ENCODE data around the gene ENPEP. TPM values are rescaled to one million over a fixed set of nuclear protein-coding genes. Genes with fewer than 3 reads are reported as not detected.

ENPEP gene
- total RNA-seq, 1 experiment from 2014 or later, result 5.6 TPM

- no peaks in the 10 kb centered on the region for H3K27me3 Mint-ChIP-seq (ENCODE audit: insufficient read depth, unreplicated experiment)
Measured at GRCh38 chr4:110503270-110504083, 27.5 kb downstream of the ENPEP start.

GRCh38 chr4:110504084-110504435, 28.1 kb downstream of the ENPEP start:
- H3K27ac Mint-ChIP-seq (ENCODE audit: unreplicated experiment), result no peak overlapping the region
- H3K36me3 Mint-ChIP-seq (ENCODE audit: insufficient read depth, unreplicated experiment), result no peaks in the 10 kb centered on the region
- Histone ChIP-seq H3K4me3 (ENCODE audit: low read depth, low read length) (no peak overlapping the region), H3K36me3 (ENCODE audit: control insufficient read depth, insufficient read depth, low read length) (no peaks in the 10 kb centered on the region), H3K4me1 (no peaks in the 10 kb centered on the region), H3K9me3 (no peaks in the 10 kb centered on the region), H3K27me3 (replicated peaks; ENCODE audit: control insufficient read depth, insufficient read depth, low read length) (no peaks in the 10 kb centered on the region)
- H3K27me3 Mint-ChIP-seq (ENCODE audit: insufficient read depth, unreplicated experiment), result no peaks in the 10 kb centered on the region
- H3K4me3 Mint-ChIP-seq (ENCODE audit: unreplicated experiment), result no peak overlapping the region
- TF ChIP-seq CTCF (IDR thresholded peaks at IDR 0.05; ENCODE audit: insufficient read depth in 1 of 2, low read depth in 1 of 2, low read length in 1 of 2, severe bottlenecking in 1 of 2, unreplicated experiment in 1 of 2), result no peak
- no peaks in the 10 kb centered on the region for H3K4me1 Mint-ChIP-seq (ENCODE audit: low read depth, unreplicated experiment)
- intact Hi-C loops (cut with micrococcal nuclease; ENCODE audit: unreplicated experiment), result no loop called here
- POLR2A ChIA-PET, result no interaction called here
- no TSS peak for BruUV-seq (replicated peaks)
- no peaks in the 10 kb centered on the region for H3K9me3 Mint-ChIP-seq (ENCODE audit: unreplicated experiment)
- no peak for DNase-seq
- CTCF ChIA-PET, result interaction anchor here (1.4 kb wide), 1 partner anchor 160 kb away, joined by 4 read pairs; no protein-coding TSS in a partner anchor

More at GRCh38 chr4:110503270-110504083, 27.5 kb downstream of the ENPEP start:
- no peak for DNase-seq
- Mint-ChIP-seq H3K4me1 (ENCODE audit: low read depth, unreplicated experiment) (no peaks in the 10 kb centered on the region), H3K36me3 (ENCODE audit: insufficient read depth, unreplicated experiment) (no peaks in the 10 kb centered on the region), H3K4me3 (ENCODE audit: unreplicated experiment) (no peak overlapping the region), H3K9me3 (ENCODE audit: unreplicated experiment) (no peaks in the 10 kb centered on the region), H3K27ac (ENCODE audit: unreplicated experiment) (no peak overlapping the region)
- no TSS peak for BruUV-seq (replicated peaks)
- intact Hi-C loops (cut with micrococcal nuclease; ENCODE audit: unreplicated experiment), result no loop called here
- CTCF ChIA-PET, result interaction anchor here (1.4 kb wide), 1 partner anchor 159 kb away, joined by 4 read pairs; no protein-coding TSS in a partner anchor
- Histone ChIP-seq H3K36me3 (ENCODE audit: control insufficient read depth, insufficient read depth, low read length) (no peaks in the 10 kb centered on the region), H3K4me1 (no peaks in the 10 kb centered on the region), H3K27me3 (replicated peaks; ENCODE audit: control insufficient read depth, insufficient read depth, low read length) (no peaks in the 10 kb centered on the region), H3K4me3 (ENCODE audit: low read depth, low read length) (no peak overlapping the region), H3K9me3 (no peaks in the 10 kb centered on the region)
- POLR2A ChIA-PET, result interaction anchor here (0.6 kb wide), 1 partner anchor 194 kb away, joined by 3 read pairs; no protein-coding TSS in a partner anchor
- no peak for TF ChIP-seq CTCF (IDR thresholded peaks at IDR 0.05; ENCODE audit: insufficient read depth in 1 of 2, low read depth in 1 of 2, low read length in 1 of 2, severe bottlenecking in 1 of 2, unreplicated experiment in 1 of 2)

GRCh38 chr4:110505440-110505839, 29.5 kb downstream of the ENPEP start:
- Mint-ChIP-seq H3K27me3 (ENCODE audit: insufficient read depth, unreplicated experiment) (no peaks in the 10 kb centered on the region), H3K27ac (ENCODE audit: unreplicated experiment) (no peak overlapping the region), H3K4me3 (ENCODE audit: unreplicated experiment) (no peak overlapping the region), H3K9me3 (ENCODE audit: unreplicated experiment) (no peaks in the 10 kb centered on the region), H3K4me1 (ENCODE audit: low read depth, unreplicated experiment) (no peaks in the 10 kb centered on the region), H3K36me3 (ENCODE audit: insufficient read depth, unreplicated experiment) (no peaks in the 10 kb centered on the region)
- ChIA-PET CTCF (no interaction called here), POLR2A (no interaction called here)
- H3K4me1 ChIP-seq, result no peaks in the 10 kb centered on the region
- H3K36me3 ChIP-seq (ENCODE audit: control insufficient read depth, insufficient read depth, low read length), result no peaks in the 10 kb centered on the region
- no peak for DNase-seq
- TF ChIP-seq CTCF (IDR thresholded peaks at IDR 0.05; ENCODE audit: insufficient read depth in 1 of 2, low read depth in 1 of 2, low read length in 1 of 2, severe bottlenecking in 1 of 2, unreplicated experiment in 1 of 2), result no peak
- H3K9me3 ChIP-seq, result no peaks in the 10 kb centered on the region
- BruUV-seq (replicated peaks), result no TSS peak
- no peak overlapping the region for H3K4me3 ChIP-seq (ENCODE audit: low read depth, low read length)
- H3K27me3 ChIP-seq (replicated peaks; ENCODE audit: control insufficient read depth, insufficient read depth, low read length), result no peaks in the 10 kb centered on the region
- intact Hi-C loops (cut with micrococcal nuclease; ENCODE audit: unreplicated experiment), result no loop called here
